Loucy (cell line): ENCODE data around the gene SHD.

ENCODE experiments used
- H2AFZ ChIP-seq: fragments of 200-600 bp; sonication (generic); 2 replicates; pipeline ENCODE4 v1.6.0; 2016; ENCODE audit warnings: antibody characterized with exemption, mild to moderate bottlenecking, low read length, moderate library complexity
- H3F3A ChIP-seq: fragments of 200-600 bp; 2 replicates; pipeline ENCODE4 v1.6.0; 2016; ENCODE audit warnings: antibody characterized with exemption, low read depth, mild to moderate bottlenecking
- H3K27me3 ChIP-seq: fragments of 200-600 bp; sonication (generic); 2 replicates; pipeline ENCODE4 v1.6.1; 2014; ENCODE audit warnings: low read length, mild to moderate bottlenecking; ENCODE audit not compliant: insufficient read depth, poor library complexity, severe bottlenecking
- H3K36me3 ChIP-seq: fragments of 200-600 bp; sonication (generic); 2 replicates; pipeline ENCODE4 v1.6.1; 2016; ENCODE audit warnings: low read length; ENCODE audit not compliant: insufficient read depth
- H3K4me1 ChIP-seq: fragments of 200-600 bp; sonication (generic); 2 replicates; pipeline ENCODE4 v1.5.1; 2014; ENCODE audit warnings: low read length, mild to moderate bottlenecking; ENCODE audit not compliant: insufficient read depth, poor library complexity, severe bottlenecking
- H3K4me2 ChIP-seq: fragments of 200-600 bp; sonication (generic); 2 replicates; pipeline ENCODE4 v1.6.0; 2014; ENCODE audit warnings: antibody characterized with exemption, low read length, low read depth, mild to moderate bottlenecking; ENCODE audit not compliant: poor library complexity, severe bottlenecking
- H3K4me3 ChIP-seq: fragments of 200-600 bp; sonication (generic); 2 replicates; pipeline ENCODE4 v1.5.1; 2014; ENCODE audit warnings: low read length, mild to moderate bottlenecking, mixed read lengths; ENCODE audit not compliant: poor library complexity, severe bottlenecking
- H3K79me2 ChIP-seq: fragments of 200-600 bp; sonication (generic); 2 replicates; pipeline ENCODE4 v1.6.1; 2014; ENCODE audit warnings: low read length; ENCODE audit not compliant: insufficient read depth
- H3K9ac ChIP-seq: fragments of 200-600 bp; sonication (generic); 2 replicates; pipeline ENCODE4 v1.6.0; 2014; ENCODE audit warnings: mild to moderate bottlenecking, low read depth, low read length, moderate library complexity; ENCODE audit not compliant: poor library complexity, severe bottlenecking
- H3K9me2 ChIP-seq: fragments of 200-600 bp; sonication (generic); replicated peaks from 2 replicates; pipeline ENCODE4 v1.6.1; 2016; ENCODE audit warnings: low read depth, low read length, mixed read lengths
- H3K9me3 ChIP-seq: fragments of 200-600 bp; sonication (generic); 2 replicates; pipeline ENCODE4 v1.6.1; 2014; ENCODE audit warnings: mild to moderate bottlenecking, antibody characterized with exemption, low read length, low read depth; ENCODE audit not compliant: insufficient read depth
- H4K20me1 ChIP-seq: fragments of 200-600 bp; sonication (generic); 2 replicates; pipeline ENCODE4 v1.6.0; 2014; ENCODE audit warnings: antibody characterized with exemption, low read length, mild to moderate bottlenecking; ENCODE audit not compliant: insufficient read depth, poor library complexity, severe bottlenecking
- CTCF ChIP-seq: fragments of 200-600 bp; sonication (generic); conservative IDR thresholded peaks from 2 replicates; pipeline ENCODE4 v1.5.1; 2014; ENCODE audit warnings: mild to moderate bottlenecking, antibody characterized with exemption, low read length
- EZH2phosphoT487 ChIP-seq: fragments of 200-600 bp; IDR thresholded peaks from 2 replicates; pipeline ENCODE4 v1.6.1; 2018; ENCODE audit warnings: antibody characterized with exemption, mild to moderate bottlenecking, moderate library complexity, borderline replicate concordance

Gene SHD

GRCh38 chr19:4301590-4302242, 22.6 kb downstream of the SHD start:
- H3K4me1 ChIP-seq, result peaks cover 4% of the 10 kb centered on the region
- H2AFZ ChIP-seq, result peak overlapping the region; percentile 43; the same call in 1 of the 2 replicates
- no peak overlapping the region for H3K4me2 ChIP-seq
- no peak overlapping the region for H3K9ac ChIP-seq
- no peak overlapping the region for H3K4me3 ChIP-seq
- no peak for TF ChIP-seq CTCF
- TF ChIP-seq EZH2phosphoT487, result no peak
- H3K36me3 ChIP-seq, result no peaks in the 10 kb centered on the region
- no peaks in the 10 kb centered on the region for H3F3A ChIP-seq
- no peaks in the 10 kb centered on the region for H4K20me1 ChIP-seq
- no peaks in the 10 kb centered on the region for H3K9me2 ChIP-seq
- H3K79me2 ChIP-seq, result no peaks in the 10 kb centered on the region
- no peaks in the 10 kb centered on the region for H3K9me3 ChIP-seq
- no peaks in the 10 kb centered on the region for H3K27me3 ChIP-seq

- no peak within 1 kb of the TSS for H3K4me3 ChIP-seq
Measured at GRCh38 chr19:4302243-4302640, 23.2 kb downstream of the SHD start, which contains the start of gene TMIGD2. Gene TMIGD2 (minus strand): TSS chr19:4302389. CDS start chr19:4302385, 4 bp downstream.

GRCh38 chr19:4303819-4304537, 24.9 kb downstream of the SHD start:
- Histone ChIP-seq H3K79me2 (no peaks in the 10 kb centered on the region), H3K9ac (no peak overlapping the region), H3F3A (no peaks in the 10 kb centered on the region), H3K4me3 (peak overlapping the region; percentile 68), H4K20me1 (no peaks in the 10 kb centered on the region), H3K9me3 (no peaks in the 10 kb centered on the region), H2AFZ (peak overlapping the region; percentile 24), H3K27me3 (no peaks in the 10 kb centered on the region), H3K9me2 (no peaks in the 10 kb centered on the region), H3K4me2 (peak overlapping the region; percentile 18), H3K4me1 (peaks cover 4% of the 10 kb centered on the region), H3K36me3 (no peaks in the 10 kb centered on the region)
- TF ChIP-seq CTCF (no peak), EZH2phosphoT487 (no peak)

More at GRCh38 chr19:4302243-4302640, 23.2 kb downstream of the SHD start, which contains the start of gene TMIGD2:
- no peaks in the 10 kb centered on the region for H3K79me2 ChIP-seq
- H3F3A ChIP-seq, result no peaks in the 10 kb centered on the region
- no peaks in the 10 kb centered on the region for H3K9me3 ChIP-seq
- no peak for TF ChIP-seq CTCF
- H3K27me3 ChIP-seq, result no peaks in the 10 kb centered on the region
- no peaks in the 10 kb centered on the region for H4K20me1 ChIP-seq
- no peaks in the 10 kb centered on the region for H3K9me2 ChIP-seq
- H2AFZ ChIP-seq, result peak within 1 kb of the TSS; percentile 43; the same call in 1 of the 2 replicates
- H3K9ac ChIP-seq, result no peak within 1 kb of the TSS
- no peaks in the 10 kb centered on the region for H3K36me3 ChIP-seq
- peaks cover 4% of the 10 kb centered on the region for H3K4me1 ChIP-seq
- H3K4me2 ChIP-seq, result no peak within 1 kb of the TSS
